ENCODE data around the gene C5orf47.
"Not testable (repeated sequence)": the region's sequence is repeated elsewhere in the genome, so short reads cannot be mapped to it uniquely, and the experiment has no call there.

C5orf47 gene

GRCh38 chr5:173989432-173990082, 587 bp downstream of the C5orf47 start:
- Histone ChIP-seq H3K36me3 (ENCODE audit: control insufficient read depth, insufficient read depth, low read length) (no peaks in the 10 kb centered on the region), H3K4me3 (ENCODE audit: low read length) (no peak overlapping the region), H3K27me3 (ENCODE audit: control insufficient read depth, insufficient read depth, low read length) (no peaks in the 10 kb centered on the region), H3K9me3 (ENCODE audit: control insufficient read depth, insufficient read depth, low read length) (no peaks in the 10 kb centered on the region), H3K4me1 (ENCODE audit: control insufficient read depth, insufficient read depth, low read length) (no peaks in the 10 kb centered on the region), H3K27ac (ENCODE audit: low read length) (no peak overlapping the region)
- no peak for DNase-seq (ENCODE audit: low read depth, low spot score)
- WGBS (ENCODE audit: insufficient coverage, insufficient read length), result no CpG with 5 or more reads among the region's 41 CpGs

GRCh38 chr5:173997331-173997730, 8.4 kb downstream of the C5orf47 start:
- H3K4me1 ChIP-seq (ENCODE audit: control insufficient read depth, insufficient read depth, low read length), result no peaks in the 10 kb centered on the region
- no peak overlapping the region for H3K27ac ChIP-seq (ENCODE audit: low read length)
- H3K9me3 ChIP-seq (ENCODE audit: control insufficient read depth, insufficient read depth, low read length), result no peaks in the 10 kb centered on the region
- H3K27me3 ChIP-seq (ENCODE audit: control insufficient read depth, insufficient read depth, low read length), result no peaks in the 10 kb centered on the region
- no CpG with 5 or more reads among the region's 4 CpGs for WGBS (ENCODE audit: insufficient coverage, insufficient read length)
- no peak overlapping the region for H3K4me3 ChIP-seq (ENCODE audit: low read length)
- DNase-seq (ENCODE audit: low read depth, low spot score), result no peak
- no peaks in the 10 kb centered on the region for H3K36me3 ChIP-seq (ENCODE audit: control insufficient read depth, insufficient read depth, low read length)

- H3K27me3 ChIP-seq (ENCODE audit: control insufficient read depth, insufficient read depth, low read length), result no peaks in the 10 kb centered on the region
- H3K27ac ChIP-seq (ENCODE audit: low read length), result no peak overlapping the region
- no CpG with 5 or more reads among the region's 4 CpGs for WGBS (ENCODE audit: insufficient coverage, insufficient read length)
- H3K4me1 ChIP-seq (ENCODE audit: control insufficient read depth, insufficient read depth, low read length), result no peaks in the 10 kb centered on the region
- DNase-seq (ENCODE audit: low read depth, low spot score), result no peak
- H3K36me3 ChIP-seq (ENCODE audit: control insufficient read depth, insufficient read depth, low read length), result no peaks in the 10 kb centered on the region
- no peaks in the 10 kb centered on the region for H3K9me3 ChIP-seq (ENCODE audit: control insufficient read depth, insufficient read depth, low read length)
- no peak overlapping the region for H3K4me3 ChIP-seq (ENCODE audit: low read length)
Observed at GRCh38 chr5:173998531-173998930, 9.6 kb downstream of the C5orf47 start.

- H3K4me3 ChIP-seq (ENCODE audit: low read length), result no peak overlapping the region
- no peaks in the 10 kb centered on the region for H3K27me3 ChIP-seq (ENCODE audit: control insufficient read depth, insufficient read depth, low read length)
- H3K9me3 ChIP-seq (ENCODE audit: control insufficient read depth, insufficient read depth, low read length), result no peaks in the 10 kb centered on the region
- no CpG with 5 or more reads among the region's 4 CpGs for WGBS (ENCODE audit: insufficient coverage, insufficient read length)
- no peaks in the 10 kb centered on the region for H3K36me3 ChIP-seq (ENCODE audit: control insufficient read depth, insufficient read depth, low read length)
- no peaks in the 10 kb centered on the region for H3K4me1 ChIP-seq (ENCODE audit: control insufficient read depth, insufficient read depth, low read length)
- no peak overlapping the region for H3K27ac ChIP-seq (ENCODE audit: low read length)
- DNase-seq (ENCODE audit: low read depth, low spot score), result no peak
Observed at GRCh38 chr5:174000076-174000475, 11.1 kb downstream of the C5orf47 start.

GRCh38 chr5:174003795-174004194, 14.8 kb downstream of the C5orf47 start:
- DNase-seq (ENCODE audit: low read depth, low spot score), result no peak
- no peak overlapping the region for H3K4me3 ChIP-seq (ENCODE audit: low read length)
- no peaks in the 10 kb centered on the region for H3K4me1 ChIP-seq (ENCODE audit: control insufficient read depth, insufficient read depth, low read length)
- no peaks in the 10 kb centered on the region for H3K9me3 ChIP-seq (ENCODE audit: control insufficient read depth, insufficient read depth, low read length)
- no peaks in the 10 kb centered on the region for H3K36me3 ChIP-seq (ENCODE audit: control insufficient read depth, insufficient read depth, low read length)
- H3K27me3 ChIP-seq (ENCODE audit: control insufficient read depth, insufficient read depth, low read length), result no peaks in the 10 kb centered on the region
- H3K27ac ChIP-seq (ENCODE audit: low read length), result no peak overlapping the region

GRCh38 chr5:174008922-174009321, 20.0 kb downstream of the C5orf47 start:
- Histone ChIP-seq H3K27ac (ENCODE audit: low read length) (no peak overlapping the region), H3K4me1 (ENCODE audit: control insufficient read depth, insufficient read depth, low read length) (no peaks in the 10 kb centered on the region), H3K27me3 (ENCODE audit: control insufficient read depth, insufficient read depth, low read length) (no peaks in the 10 kb centered on the region), H3K36me3 (ENCODE audit: control insufficient read depth, insufficient read depth, low read length) (no peaks in the 10 kb centered on the region), H3K4me3 (ENCODE audit: low read length) (no peak overlapping the region), H3K9me3 (ENCODE audit: control insufficient read depth, insufficient read depth, low read length) (no peaks in the 10 kb centered on the region)
- no peak for DNase-seq (ENCODE audit: low read depth, low spot score)
- no CpG with 5 or more reads among the region's 5 CpGs for WGBS (ENCODE audit: insufficient coverage, insufficient read length)

- H3K27ac ChIP-seq (ENCODE audit: low read length), result no peak overlapping the region
- DNase-seq (ENCODE audit: low read depth, low spot score), result no peak
- H3K36me3 ChIP-seq (ENCODE audit: control insufficient read depth, insufficient read depth, low read length), result no peaks in the 10 kb centered on the region
- H3K27me3 ChIP-seq (ENCODE audit: control insufficient read depth, insufficient read depth, low read length), result no peaks in the 10 kb centered on the region
- H3K4me3 ChIP-seq (ENCODE audit: low read length), result no peak overlapping the region
- no CpG with 5 or more reads among the region's 1 CpG for WGBS (ENCODE audit: insufficient coverage, insufficient read length)
- H3K9me3 ChIP-seq (ENCODE audit: control insufficient read depth, insufficient read depth, low read length), result no peaks in the 10 kb centered on the region
- no peaks in the 10 kb centered on the region for H3K4me1 ChIP-seq (ENCODE audit: control insufficient read depth, insufficient read depth, low read length)
Observed at GRCh38 chr5:174010365-174010764, 21.4 kb downstream of the C5orf47 start.

- no peaks in the 10 kb centered on the region for H3K36me3 ChIP-seq (ENCODE audit: control insufficient read depth, insufficient read depth, low read length)
- no peak overlapping the region for H3K4me3 ChIP-seq (ENCODE audit: low read length)
- no peaks in the 10 kb centered on the region for H3K27me3 ChIP-seq (ENCODE audit: control insufficient read depth, insufficient read depth, low read length)
- no peak overlapping the region for H3K27ac ChIP-seq (ENCODE audit: low read length)
- H3K9me3 ChIP-seq (ENCODE audit: control insufficient read depth, insufficient read depth, low read length), result no peaks in the 10 kb centered on the region
- DNase-seq (ENCODE audit: low read depth, low spot score), result no peak
- no CpG with 5 or more reads among the region's 3 CpGs for WGBS (ENCODE audit: insufficient coverage, insufficient read length)
- no peaks in the 10 kb centered on the region for H3K4me1 ChIP-seq (ENCODE audit: control insufficient read depth, insufficient read depth, low read length)
Observed at GRCh38 chr5:174011441-174011840, 22.5 kb downstream of the C5orf47 start.

GRCh38 chr5:174020069-174020927, 31.3 kb downstream of the C5orf47 start:
- H3K9me3 ChIP-seq (ENCODE audit: control insufficient read depth, insufficient read depth, low read length); H3K27me3 ChIP-seq (ENCODE audit: control insufficient read depth, insufficient read depth, low read length); H3K4me1 ChIP-seq (ENCODE audit: control insufficient read depth, insufficient read depth, low read length); H3K27ac ChIP-seq (ENCODE audit: low read length); H3K4me3 ChIP-seq (ENCODE audit: low read length); H3K36me3 ChIP-seq (ENCODE audit: control insufficient read depth, insufficient read depth, low read length): not testable (repeated sequence)
- peak; percentile 66 for DNase-seq (ENCODE audit: low read depth, low spot score)
- no CpG with 5 or more reads among the region's 19 CpGs for WGBS (ENCODE audit: insufficient coverage, insufficient read length)

GRCh38 chr5:174020928-174021304, 31.9 kb downstream of the C5orf47 start:
- Histone ChIP-seq H3K36me3 (ENCODE audit: control insufficient read depth, insufficient read depth, low read length) (no peaks in the 10 kb centered on the region), H3K4me1 (ENCODE audit: control insufficient read depth, insufficient read depth, low read length) (no peaks in the 10 kb centered on the region), H3K9me3 (ENCODE audit: control insufficient read depth, insufficient read depth, low read length) (no peaks in the 10 kb centered on the region), H3K4me3 (ENCODE audit: low read length) (no peak overlapping the region), H3K27ac (ENCODE audit: low read length) (no peak overlapping the region), H3K27me3 (ENCODE audit: control insufficient read depth, insufficient read depth, low read length) (no peaks in the 10 kb centered on the region)
- WGBS (ENCODE audit: insufficient coverage, insufficient read length), result 100% methylated on average over 1 of the region's 3 CpGs
- no peak for DNase-seq (ENCODE audit: low read depth, low spot score)

Measured in iPS DF 6.9 (cell line).